ENCODE measurements around the gene OSM.

The OSM gene

DNA sequence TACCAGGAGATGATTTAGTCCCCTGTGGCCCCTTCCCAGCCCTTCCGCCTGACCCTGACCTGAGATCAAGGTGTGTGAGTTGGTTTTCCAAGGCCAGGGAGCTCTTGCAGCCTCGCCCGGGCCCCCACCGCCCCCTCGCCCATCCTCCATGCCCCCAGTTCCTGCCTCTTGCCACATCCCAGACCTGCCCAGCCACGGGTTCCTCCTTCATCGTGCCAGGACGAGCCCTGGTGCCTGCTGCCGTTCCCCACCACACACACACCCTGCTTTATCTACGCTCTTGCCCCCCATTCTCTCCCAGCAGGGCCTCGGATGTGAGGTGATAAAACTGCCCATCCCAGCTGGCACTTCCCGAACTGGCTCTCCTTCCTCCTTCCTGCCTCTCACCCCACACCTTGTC is 18.7 kb downstream of the OSM start:
- TF ChIP-seq, protein P1, sequence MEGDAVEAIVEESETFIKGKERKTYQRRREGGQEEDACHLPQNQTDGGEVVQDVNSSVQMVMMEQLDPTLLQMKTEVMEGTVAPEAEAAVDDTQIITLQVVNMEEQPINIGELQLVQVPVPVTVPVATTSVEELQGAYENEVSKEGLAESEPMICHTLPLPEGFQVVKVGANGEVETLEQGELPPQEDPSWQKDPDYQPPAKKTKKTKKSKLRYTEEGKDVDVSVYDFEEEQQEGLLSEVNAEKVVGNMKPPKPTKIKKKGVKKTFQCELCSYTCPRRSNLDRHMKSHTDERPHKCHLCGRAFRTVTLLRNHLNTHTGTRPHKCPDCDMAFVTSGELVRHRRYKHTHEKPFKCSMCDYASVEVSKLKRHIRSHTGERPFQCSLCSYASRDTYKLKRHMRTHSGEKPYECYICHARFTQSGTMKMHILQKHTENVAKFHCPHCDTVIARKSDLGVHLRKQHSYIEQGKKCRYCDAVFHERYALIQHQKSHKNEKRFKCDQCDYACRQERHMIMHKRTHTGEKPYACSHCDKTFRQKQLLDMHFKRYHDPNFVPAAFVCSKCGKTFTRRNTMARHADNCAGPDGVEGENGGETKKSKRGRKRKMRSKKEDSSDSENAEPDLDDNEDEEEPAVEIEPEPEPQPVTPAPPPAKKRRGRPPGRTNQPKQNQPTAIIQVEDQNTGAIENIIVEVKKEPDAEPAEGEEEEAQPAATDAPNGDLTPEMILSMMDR (IDR thresholded peaks at IDR 0.05), result no peak
- Histone ChIP-seq H3K27ac (no peak overlapping the region), H3K4me3 (no peak overlapping the region)
- no peak for DNase-seq (ENCODE audit: low spot score)

DNA sequence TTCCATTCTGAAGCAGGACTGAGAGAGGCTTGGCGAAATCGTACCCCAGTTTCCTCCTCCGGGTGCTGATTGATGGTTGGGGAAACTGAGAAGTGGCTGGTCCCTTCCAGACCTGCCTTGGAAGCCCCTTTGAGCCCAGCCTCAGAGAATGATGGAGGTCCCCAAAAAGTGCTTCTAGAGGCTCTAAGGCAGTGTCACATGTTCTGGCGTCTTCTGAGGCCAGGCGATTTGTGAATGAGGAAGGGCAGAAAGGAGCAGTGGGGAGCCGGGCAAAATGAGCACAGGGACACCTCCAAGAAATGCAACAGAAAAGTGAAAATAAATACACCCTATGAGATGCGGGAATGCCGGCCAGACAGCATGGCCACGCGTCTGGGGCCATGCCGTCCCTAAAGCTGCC is 19.1 kb downstream of the OSM start:
- Histone ChIP-seq H3K4me3 (no peak overlapping the region), H3K27ac (no peak overlapping the region)
- DNase-seq (ENCODE audit: low spot score), result no peak
- TF ChIP-seq, protein P1 (IDR thresholded peaks at IDR 0.05), result no peak

DNA sequence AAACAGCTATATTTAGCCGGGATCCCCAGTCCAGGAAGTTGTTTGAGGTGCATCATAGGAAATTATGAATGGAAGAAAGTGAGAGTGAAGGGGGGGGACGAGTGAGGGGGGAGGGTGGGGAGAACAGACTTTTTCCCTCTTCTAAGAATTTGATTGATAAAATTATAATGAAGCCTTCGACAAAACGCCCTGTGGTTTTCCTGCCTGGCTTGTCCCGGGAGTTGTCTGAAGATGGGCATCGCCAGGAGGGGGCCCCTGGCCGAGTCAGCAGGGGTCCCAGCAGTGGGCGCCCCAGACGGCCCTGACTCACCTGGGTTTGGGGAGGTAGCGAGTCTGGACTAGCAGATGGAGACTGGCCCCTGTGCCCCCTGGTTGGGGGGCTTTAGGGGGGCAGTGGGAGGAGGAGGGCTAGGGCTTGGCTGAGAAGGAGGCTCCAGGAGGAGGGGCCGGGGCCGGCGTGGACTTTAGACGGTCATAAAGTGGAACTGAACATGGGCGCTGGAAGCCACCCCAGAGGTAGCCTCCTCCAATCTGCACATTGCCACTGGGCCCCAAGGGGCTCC is 19.8 kb downstream of the OSM start:
- DNase-seq (ENCODE audit: low spot score), result no peak

DNA sequence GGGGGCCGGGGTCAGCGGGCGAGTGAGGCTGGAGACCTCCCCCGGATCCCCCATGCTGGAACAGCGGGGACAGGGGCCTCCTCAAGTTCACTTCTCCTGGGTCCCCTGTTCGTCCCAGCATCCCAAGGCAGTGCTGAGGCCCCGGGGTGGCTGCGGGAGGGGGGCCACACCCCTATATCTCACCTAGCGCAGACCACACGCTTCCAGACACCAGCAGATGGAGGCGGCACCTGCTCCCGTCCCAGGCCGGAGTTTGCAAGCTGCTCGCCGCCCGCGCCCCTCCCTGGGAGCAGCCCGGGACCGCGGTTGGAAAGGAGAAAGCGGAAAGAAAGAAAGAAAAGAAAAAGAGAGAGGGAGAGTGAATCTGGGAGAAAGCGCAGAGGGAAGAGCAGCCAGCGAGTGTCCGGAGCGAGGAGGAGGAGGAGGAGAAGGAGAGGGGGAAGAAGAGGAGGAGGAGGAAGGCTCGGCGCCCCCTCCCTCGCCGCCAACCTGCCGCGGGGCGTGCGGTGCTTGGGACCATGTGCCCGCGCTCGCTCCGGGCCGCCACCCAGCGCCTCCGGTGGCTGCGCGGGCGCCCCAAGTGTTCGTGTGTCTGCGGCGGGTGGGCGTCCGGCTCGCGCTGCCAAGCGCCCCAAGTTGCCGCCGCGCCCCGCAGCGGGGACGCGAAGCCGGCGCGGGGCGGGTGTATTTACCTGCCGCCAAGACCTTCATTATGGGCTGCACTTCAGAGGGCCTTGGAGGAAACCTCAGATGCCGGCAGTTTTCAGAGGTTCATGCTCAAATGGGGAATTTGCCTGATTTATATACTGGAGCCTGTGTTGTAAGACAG is 20.5 kb downstream of the OSM start, which contains the start of gene LIF:
Gene LIF, minus strand, starts transcription at position 775 of the 829 bp plus-strand sequence. Its CDS starts 64 bp downstream, at position 711.
- no peak for DNase-seq (ENCODE audit: low spot score)

More for the DNA sequence above, 19.8 kb downstream of the OSM start:
- TF ChIP-seq, protein P1 (IDR thresholded peaks at IDR 0.05), result no peak
- Histone ChIP-seq H3K27ac (no peak overlapping the region), H3K4me3 (peak overlapping the region; percentile 67)

DNA sequence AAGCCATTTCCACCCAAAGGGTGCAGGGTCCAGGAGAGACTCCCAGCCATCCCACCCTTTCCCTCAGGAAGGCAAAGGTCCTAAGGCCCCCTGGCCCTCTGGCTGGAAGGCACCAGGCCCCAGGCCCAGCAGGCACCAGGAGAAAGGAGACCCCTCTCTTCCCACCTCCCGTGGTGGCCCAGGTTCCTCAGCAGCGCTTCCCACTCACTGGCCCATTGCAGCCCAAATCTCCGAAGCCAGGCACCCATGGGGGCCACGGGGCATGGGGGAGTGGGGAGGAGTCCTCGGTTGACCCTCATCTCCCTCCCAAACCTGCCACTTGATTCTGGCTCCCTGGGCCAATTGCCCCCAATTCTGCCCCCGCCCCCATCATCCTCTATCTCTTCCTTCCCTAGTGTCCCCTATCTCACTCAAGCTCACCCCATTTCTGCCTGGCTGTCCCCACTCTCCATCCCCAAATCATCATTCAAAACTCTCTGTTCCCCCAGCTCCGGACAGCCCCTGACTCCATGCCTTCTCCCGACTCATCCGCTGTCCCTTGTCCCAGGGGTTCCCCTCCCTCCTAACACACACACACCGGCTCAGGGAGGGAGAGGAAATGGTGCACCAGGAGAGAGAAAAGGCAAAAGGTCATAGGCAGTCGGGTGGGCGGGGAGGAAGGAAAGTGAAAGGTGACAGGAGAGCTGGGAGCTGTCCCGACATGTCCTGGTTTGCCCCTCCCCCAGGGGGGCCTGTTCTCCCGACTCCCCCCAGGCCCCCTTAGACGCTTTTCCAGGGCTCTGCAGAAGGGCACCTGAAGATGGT is 21.3 kb downstream of the OSM start:
- TF ChIP-seq, protein P1 (IDR thresholded peaks at IDR 0.05), result no peak
- peak overlapping the region; percentile 67 for H3K4me3 ChIP-seq
- DNase-seq (ENCODE audit: low spot score), result no peak
- H3K27ac ChIP-seq, result no peak overlapping the region

More for the DNA sequence above, 20.5 kb downstream of the OSM start, which contains the start of gene LIF:
- TF ChIP-seq, protein P1 (IDR thresholded peaks at IDR 0.05), result no peak
- Histone ChIP-seq H3K27ac (no peak within 1 kb of the TSS), H3K4me3 (peak within 1 kb of the TSS; percentile 67)

DNA sequence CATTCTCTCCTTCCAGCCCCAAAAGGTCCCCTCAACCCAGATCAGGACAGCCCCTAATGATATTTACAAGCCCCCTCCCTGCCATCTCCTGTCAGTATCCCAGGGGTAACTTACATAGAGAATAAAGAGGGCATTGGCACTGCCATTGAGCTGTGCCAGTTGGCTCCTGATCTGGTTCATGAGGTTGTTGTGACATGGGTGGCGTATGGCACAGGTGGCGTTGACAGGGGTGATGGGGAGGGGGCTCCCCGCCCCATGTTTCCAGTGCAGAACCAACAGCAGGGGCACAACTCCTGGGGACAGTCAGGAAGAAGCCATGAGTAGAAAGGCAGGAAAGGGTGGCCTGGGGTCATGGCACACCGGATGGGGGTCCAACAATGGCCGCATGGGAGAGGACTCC is 22.0 kb downstream of the OSM start:
- no peak overlapping the region for H3K4me3 ChIP-seq
- no peak overlapping the region for H3K27ac ChIP-seq
- no peak for DNase-seq (ENCODE audit: low spot score)
- TF ChIP-seq, protein P1 (IDR thresholded peaks at IDR 0.05), result no peak

Measured in coronary artery (tissue), 2 donors.